ENCODE measurements around the gene TPRN.

- TF ChIP-seq SMC3 (IDR thresholded peaks at IDR 0.05; ENCODE audit: low read depth, low read length) (no peak), POLR2AphosphoS5 (IDR thresholded peaks at IDR 0.05; ENCODE audit: low read depth, low read length) (no peak), NRF1 (IDR thresholded peaks at IDR 0.05; ENCODE audit: low read depth, low read length) (no peak)
Observed at GRCh38 chr9:137241490-137242268, 41.1 kb upstream of the TPRN start.
